Astrocyte (in vitro differentiated cells and primary cell): Measurements from ENCODE around the gene KCNQ1. TPM values are rescaled to one million over a fixed set of nuclear protein-coding genes. Genes with fewer than 3 reads are reported as not detected.

ENCODE experiments used
- DNase-seq: peaks from one replicate; pipeline ENCODE4 v3.0.0-alpha.2; 2010; ENCODE audit warnings: low read depth
- FAIRE-seq: peaks from 2 replicates; lab custom pipeline; 2011; peaks lifted over from hg19 to GRCh38; lab: Jason Lieb, UNC
- H2AFZ ChIP-seq: 2 replicates; pipeline ENCODE4 v1.6.0; 2012; ENCODE audit warnings: low read depth, low read length, inconsistent platforms
- H3K27ac ChIP-seq: 2 replicates; pipeline ENCODE4 v1.5.1; 2011; ENCODE audit warnings: low read depth, low read length, inconsistent platforms
- H3K27me3 ChIP-seq: 2 replicates; pipeline ENCODE4 v1.6.0; 2011; ENCODE audit warnings: low read length, inconsistent platforms; ENCODE audit not compliant: insufficient read depth
- H3K36me3 ChIP-seq: 2 replicates; pipeline ENCODE4 v1.5.1; 2011; ENCODE audit warnings: low read length, inconsistent platforms; ENCODE audit not compliant: insufficient read depth
- H3K4me1 ChIP-seq: 2 replicates; pipeline ENCODE4 v1.5.1; 2011; ENCODE audit warnings: low read length, inconsistent platforms; ENCODE audit not compliant: insufficient read depth
- H3K4me2 ChIP-seq: 2 replicates; pipeline ENCODE4 v1.6.0; 2012; ENCODE audit warnings: low read length, inconsistent platforms
- H3K4me3 ChIP-seq: 2 replicates; pipeline ENCODE4 v1.5.1; 2011; ENCODE audit warnings: low read depth, mild to moderate bottlenecking, low read length, inconsistent platforms; ENCODE audit not compliant: insufficient read depth
- H3K79me2 ChIP-seq: 2 replicates; pipeline ENCODE4 v1.6.0; 2012; ENCODE audit warnings: mild to moderate bottlenecking, low read length, inconsistent platforms; ENCODE audit not compliant: insufficient read depth
- H3K9ac ChIP-seq: 2 replicates; pipeline ENCODE4 v1.6.0; 2012; ENCODE audit warnings: mild to moderate bottlenecking, low read length, inconsistent platforms
- H3K9me3 ChIP-seq: 2 replicates; pipeline ENCODE4 v1.5.1; 2012; ENCODE audit warnings: low read depth, mild to moderate bottlenecking, low read length, inconsistent platforms; ENCODE audit not compliant: insufficient read depth
- H4K20me1 ChIP-seq: 2 replicates; pipeline ENCODE4 v1.6.0; 2012; ENCODE audit warnings: low read length, inconsistent platforms; ENCODE audit not compliant: insufficient read depth
- H3K27ac Mint-ChIP-seq: one replicate; pipeline ENCODE4 v1.8.0; 2021; ENCODE audit warnings: mild to moderate bottlenecking, mixed read lengths; ENCODE audit not compliant: unreplicated experiment
- H3K27me3 Mint-ChIP-seq: one replicate; pipeline ENCODE4 v1.8.0; 2021; ENCODE audit warnings: low read depth, mixed read lengths; ENCODE audit not compliant: unreplicated experiment
- H3K36me3 Mint-ChIP-seq: one replicate; pipeline ENCODE4 v1.8.0; 2021; ENCODE audit warnings: low read depth, mixed read lengths; ENCODE audit not compliant: unreplicated experiment
- H3K4me1 Mint-ChIP-seq: one replicate; pipeline ENCODE4 v1.8.0; 2021; ENCODE audit warnings: low read depth, mixed read lengths; ENCODE audit not compliant: unreplicated experiment
- H3K4me3 Mint-ChIP-seq: one replicate; pipeline ENCODE4 v1.8.0; 2021; ENCODE audit warnings: mild to moderate bottlenecking, moderate library complexity, mixed read lengths; ENCODE audit not compliant: unreplicated experiment
- H3K9me3 Mint-ChIP-seq: one replicate; pipeline ENCODE4 v1.8.0; 2021; ENCODE audit warnings: mild to moderate bottlenecking, mixed read lengths; ENCODE audit not compliant: unreplicated experiment
- EZH2 ChIP-seq: IDR thresholded peaks from 2 replicates; pipeline ENCODE4 v1.6.1; 2012; ENCODE audit warnings: mild to moderate bottlenecking, low read length, inconsistent platforms; ENCODE audit not compliant: insufficient read depth
- total RNA-seq: library from RNA; stranded (reverse); gene quantifications from 2 replicates; pipeline ENCODE4 v1.2.1, GENCODE V29; 2021
- TF ChIP-seq, protein P1 (sequence below): IDR thresholded peaks from 2 replicates; pipeline ENCODE4 v1.5.1; 2011; ENCODE audit warnings: low read depth, mild to moderate bottlenecking, inconsistent platforms, low read length, moderate library complexity; ENCODE audit not compliant: insufficient read depth

Gene KCNQ1
- total RNA-seq, 1 donor from 2014 or later, result not detected

DNA sequence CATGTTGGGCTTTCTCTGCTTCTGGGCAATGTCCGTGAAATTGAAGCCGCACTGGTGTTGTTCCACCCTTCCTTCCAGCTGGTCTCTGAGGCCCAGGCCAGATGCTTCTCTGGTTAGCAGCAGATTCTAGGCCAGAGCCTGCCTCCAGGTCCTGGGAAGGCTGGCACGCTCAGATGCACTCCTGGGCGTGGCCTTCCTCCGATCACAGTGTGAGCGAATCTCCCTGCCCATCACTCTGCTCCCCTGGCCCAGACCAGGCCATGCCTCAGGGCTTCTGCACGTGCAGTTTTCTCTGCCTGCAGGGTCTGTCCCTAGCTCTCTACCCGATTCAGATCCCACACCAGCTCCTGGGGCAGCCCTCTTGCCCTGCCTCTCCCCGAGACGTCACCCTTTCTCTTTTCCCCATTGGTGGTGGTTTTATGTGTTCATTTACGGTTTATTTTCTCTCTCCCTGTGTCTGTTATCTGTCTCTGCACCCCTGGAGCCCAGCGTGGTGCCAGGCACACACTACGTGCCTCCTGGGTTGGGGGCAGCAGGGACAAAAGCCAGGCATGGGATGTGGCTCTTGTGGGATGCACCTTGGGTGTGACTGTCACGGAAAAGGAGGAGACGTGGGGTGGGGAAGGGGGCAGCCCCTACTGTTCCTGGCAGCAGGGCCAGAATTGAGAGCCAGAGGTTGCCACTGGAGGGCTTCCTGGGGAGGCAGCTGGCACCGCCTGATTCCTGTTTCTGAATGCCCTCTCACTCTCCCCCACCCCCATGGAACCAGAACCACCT is 66.0 kb downstream of the KCNQ1 start:
- Histone ChIP-seq H3K9me3 (no peaks in the 10 kb centered on the region), H3K4me2 (no peak overlapping the region), H3K4me3 (no peak overlapping the region), H4K20me1 (no peaks in the 10 kb centered on the region), H3K4me1 (no peaks in the 10 kb centered on the region), H3K79me2 (no peaks in the 10 kb centered on the region), H3K27me3 (peaks cover 5% of the 10 kb centered on the region), H3K9ac (no peak overlapping the region), H3K36me3 (no peaks in the 10 kb centered on the region), H3K27ac (no peak overlapping the region), H2AFZ (no peak overlapping the region)
- peaks cover 69% of the 10 kb centered on the region for H3K27me3 Mint-ChIP-seq
- TF ChIP-seq, protein P1, sequence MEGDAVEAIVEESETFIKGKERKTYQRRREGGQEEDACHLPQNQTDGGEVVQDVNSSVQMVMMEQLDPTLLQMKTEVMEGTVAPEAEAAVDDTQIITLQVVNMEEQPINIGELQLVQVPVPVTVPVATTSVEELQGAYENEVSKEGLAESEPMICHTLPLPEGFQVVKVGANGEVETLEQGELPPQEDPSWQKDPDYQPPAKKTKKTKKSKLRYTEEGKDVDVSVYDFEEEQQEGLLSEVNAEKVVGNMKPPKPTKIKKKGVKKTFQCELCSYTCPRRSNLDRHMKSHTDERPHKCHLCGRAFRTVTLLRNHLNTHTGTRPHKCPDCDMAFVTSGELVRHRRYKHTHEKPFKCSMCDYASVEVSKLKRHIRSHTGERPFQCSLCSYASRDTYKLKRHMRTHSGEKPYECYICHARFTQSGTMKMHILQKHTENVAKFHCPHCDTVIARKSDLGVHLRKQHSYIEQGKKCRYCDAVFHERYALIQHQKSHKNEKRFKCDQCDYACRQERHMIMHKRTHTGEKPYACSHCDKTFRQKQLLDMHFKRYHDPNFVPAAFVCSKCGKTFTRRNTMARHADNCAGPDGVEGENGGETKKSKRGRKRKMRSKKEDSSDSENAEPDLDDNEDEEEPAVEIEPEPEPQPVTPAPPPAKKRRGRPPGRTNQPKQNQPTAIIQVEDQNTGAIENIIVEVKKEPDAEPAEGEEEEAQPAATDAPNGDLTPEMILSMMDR, result no peak
- TF ChIP-seq EZH2, result no peak
- H3K4me1 Mint-ChIP-seq, result no peaks in the 10 kb centered on the region
- H3K9me3 Mint-ChIP-seq, result no peaks in the 10 kb centered on the region
- no peak for DNase-seq
- H3K27ac Mint-ChIP-seq, result no peak overlapping the region
- FAIRE-seq, result no peak
- H3K4me3 Mint-ChIP-seq, result no peak overlapping the region
- peaks cover 3% of the 10 kb centered on the region for H3K36me3 Mint-ChIP-seq

DNA sequence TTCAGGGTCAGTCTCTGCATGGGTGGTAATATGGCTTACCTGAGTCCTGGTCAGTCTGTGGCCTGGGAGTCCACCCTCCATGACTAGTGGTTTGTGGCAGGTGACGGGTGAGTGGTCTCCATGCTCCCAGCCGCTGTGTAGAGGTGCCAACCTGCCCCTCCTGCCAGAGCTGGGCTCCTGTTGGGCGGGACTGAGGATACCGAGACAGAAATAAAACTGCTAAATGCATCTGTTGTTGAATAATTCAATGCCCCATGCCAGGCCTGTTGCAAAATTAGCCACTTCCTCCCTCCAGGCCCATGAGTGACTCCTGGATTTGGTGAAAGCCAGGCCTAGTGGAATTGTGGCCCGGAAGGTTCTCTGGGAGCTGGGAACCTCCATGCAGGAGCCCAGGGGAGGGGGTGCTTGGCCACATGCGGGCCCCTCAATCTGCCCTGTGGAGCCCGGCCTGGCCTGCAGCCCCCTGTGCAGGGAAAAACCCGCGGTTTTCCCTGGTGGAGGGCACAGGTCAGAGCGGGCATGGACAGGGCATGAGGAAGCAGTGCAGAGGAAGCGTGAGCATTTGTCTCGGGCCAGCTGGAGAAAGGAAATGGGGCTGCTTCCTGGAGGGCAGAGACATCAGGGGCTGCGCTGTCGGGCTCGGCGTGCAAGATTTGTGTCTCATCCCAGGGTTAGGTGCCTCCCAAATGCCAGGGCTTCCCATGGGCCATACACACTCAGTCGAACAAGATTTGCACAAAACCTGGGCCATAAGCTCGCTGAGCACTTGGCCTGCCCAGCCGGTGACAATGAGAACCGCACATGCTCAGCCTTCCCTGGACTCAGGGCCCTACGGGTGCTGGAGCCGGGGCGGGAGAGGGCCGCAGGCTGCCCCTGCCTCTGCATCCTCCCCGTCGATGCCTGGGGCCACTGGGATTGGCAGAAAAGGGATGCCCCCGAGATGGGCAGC is 66.9 kb downstream of the KCNQ1 start:
- H3K27me3 ChIP-seq, result peaks cover 2% of the 10 kb centered on the region
- no peak overlapping the region for H3K4me2 ChIP-seq
- Mint-ChIP-seq H3K4me3 (no peak overlapping the region), H3K9me3 (no peaks in the 10 kb centered on the region), H3K27me3 (peaks cover 69% of the 10 kb centered on the region), H3K27ac (no peak overlapping the region), H3K4me1 (no peaks in the 10 kb centered on the region), H3K36me3 (peaks cover 3% of the 10 kb centered on the region)
- no peaks in the 10 kb centered on the region for H3K9me3 ChIP-seq
- no peaks in the 10 kb centered on the region for H3K4me1 ChIP-seq
- TF ChIP-seq, protein P1, result no peak
- no peak for TF ChIP-seq EZH2
- no peak overlapping the region for H3K9ac ChIP-seq
- no peak overlapping the region for H3K27ac ChIP-seq
- FAIRE-seq (no peak), DNase-seq (no peak)
- no peaks in the 10 kb centered on the region for H3K36me3 ChIP-seq
- H3K4me3 ChIP-seq, result no peak overlapping the region
- H2AFZ ChIP-seq, result no peak overlapping the region
- no peaks in the 10 kb centered on the region for H3K79me2 ChIP-seq
- no peaks in the 10 kb centered on the region for H4K20me1 ChIP-seq
